Adipocyte (in vitro differentiated cells): ENCODE data around the gene SEC16A.

Source experiments
- DNase-seq: peaks from one replicate; pipeline ENCODE4 v3.0.0-alpha.2; 2015; ENCODE audit warnings: low read depth
- H3K27me3 ChIP-seq: replicated peaks from 2 replicates; pipeline ENCODE4 v1.7.0; 2013; ENCODE audit warnings: mild to moderate bottlenecking, low read length, moderate library complexity; ENCODE audit not compliant: control insufficient read depth, insufficient read depth
- H3K36me3 ChIP-seq: 2 replicates; pipeline ENCODE4 v1.7.0; 2013; ENCODE audit warnings: low read length, mild to moderate bottlenecking, moderate library complexity; ENCODE audit not compliant: control insufficient read depth, insufficient read depth, severe bottlenecking
- H3K4me1 ChIP-seq: 2 replicates; pipeline ENCODE4 v1.7.0; 2013; ENCODE audit warnings: mild to moderate bottlenecking, low read length, moderate library complexity; ENCODE audit not compliant: control insufficient read depth, insufficient read depth
- H3K4me3 ChIP-seq: 2 replicates; pipeline ENCODE4 v1.7.0; 2013; ENCODE audit warnings: mild to moderate bottlenecking, low read length, moderate library complexity
- H3K9ac ChIP-seq: 2 replicates; pipeline ENCODE4 v1.7.0; 2013; ENCODE audit warnings: mild to moderate bottlenecking, low read length, moderate library complexity
- H3K9me3 ChIP-seq: 2 replicates; pipeline ENCODE4 v1.7.0; 2013; ENCODE audit warnings: mild to moderate bottlenecking, low read length, moderate library complexity; ENCODE audit not compliant: control insufficient read depth

SEC16A gene

GRCh38 chr9:136507221-136507991 lies 24.6 kb upstream of the SEC16A start:
- Histone ChIP-seq H3K4me3 (no peak overlapping the region), H3K9me3 (no peaks in the 10 kb centered on the region), H3K27me3 (no peaks in the 10 kb centered on the region), H3K4me1 (no peaks in the 10 kb centered on the region), H3K9ac (no peak overlapping the region), H3K36me3 (peaks cover 81% of the 10 kb centered on the region)
- DNase-seq = no peak

- Histone ChIP-seq H3K4me3 (no peak overlapping the region), H3K9me3 (no peaks in the 10 kb centered on the region), H3K4me1 (no peaks in the 10 kb centered on the region), H3K27me3 (no peaks in the 10 kb centered on the region), H3K9ac (no peak overlapping the region), H3K36me3 (peaks cover 77% of the 10 kb centered on the region)
- DNase-seq = no peak
Observed at GRCh38 chr9:136506425-136506824, 23.6 kb upstream of the SEC16A start.

- H3K9ac ChIP-seq = no peak overlapping the region
- no peak overlapping the region for H3K4me3 ChIP-seq
- no peaks in the 10 kb centered on the region for H3K9me3 ChIP-seq
- peaks cover 78% of the 10 kb centered on the region for H3K36me3 ChIP-seq
- no peaks in the 10 kb centered on the region for H3K27me3 ChIP-seq
- no peaks in the 10 kb centered on the region for H3K4me1 ChIP-seq
- no peak for DNase-seq
Observed at GRCh38 chr9:136505406-136506403, 22.9 kb upstream of the SEC16A start.

GRCh38 chr9:136504512-136505348 lies 21.9 kb upstream of the SEC16A start:
- DNase-seq = no peak
- Histone ChIP-seq H3K9me3 (no peaks in the 10 kb centered on the region), H3K4me1 (no peaks in the 10 kb centered on the region), H3K27me3 (no peaks in the 10 kb centered on the region), H3K9ac (no peak overlapping the region), H3K36me3 (peaks cover 81% of the 10 kb centered on the region), H3K4me3 (no peak overlapping the region)

- no peaks in the 10 kb centered on the region for H3K4me1 ChIP-seq
- peaks cover 81% of the 10 kb centered on the region for H3K36me3 ChIP-seq
- no peaks in the 10 kb centered on the region for H3K9me3 ChIP-seq
- no peak overlapping the region for H3K4me3 ChIP-seq
- DNase-seq = no peak
- H3K9ac ChIP-seq = no peak overlapping the region
- no peaks in the 10 kb centered on the region for H3K27me3 ChIP-seq
Observed at GRCh38 chr9:136502940-136503550, 20.2 kb upstream of the SEC16A start.

GRCh38 chr9:136502196-136502595 lies 19.4 kb upstream of the SEC16A start:
- H3K4me3 ChIP-seq = no peak overlapping the region
- H3K36me3 ChIP-seq = peaks cover 76% of the 10 kb centered on the region

GRCh38 chr9:136501686-136502085 lies 18.8 kb upstream of the SEC16A start:
- Histone ChIP-seq H3K9me3 (no peaks in the 10 kb centered on the region), H3K27me3 (no peaks in the 10 kb centered on the region), H3K4me1 (no peaks in the 10 kb centered on the region), H3K4me3 (no peak overlapping the region), H3K9ac (no peak overlapping the region), H3K36me3 (peaks cover 77% of the 10 kb centered on the region)
- no peak for DNase-seq

More at GRCh38 chr9:136502196-136502595, 19.4 kb upstream of the SEC16A start:
- H3K27me3 ChIP-seq = no peaks in the 10 kb centered on the region
- H3K9ac ChIP-seq = no peak overlapping the region
- no peak for DNase-seq
- no peaks in the 10 kb centered on the region for H3K4me1 ChIP-seq
- no peaks in the 10 kb centered on the region for H3K9me3 ChIP-seq

GRCh38 chr9:136499935-136500910 lies 17.4 kb upstream of the SEC16A start:
- Histone ChIP-seq H3K9ac (no peak overlapping the region), H3K27me3 (no peaks in the 10 kb centered on the region), H3K36me3 (peaks cover 74% of the 10 kb centered on the region), H3K9me3 (no peaks in the 10 kb centered on the region), H3K4me3 (no peak overlapping the region), H3K4me1 (no peaks in the 10 kb centered on the region)
- DNase-seq = no peak

- no peak for DNase-seq
- Histone ChIP-seq H3K9me3 (no peaks in the 10 kb centered on the region), H3K9ac (no peak overlapping the region), H3K36me3 (peaks cover 65% of the 10 kb centered on the region), H3K27me3 (no peaks in the 10 kb centered on the region), H3K4me1 (no peaks in the 10 kb centered on the region), H3K4me3 (no peak overlapping the region)
Observed at GRCh38 chr9:136499071-136499934, 16.5 kb upstream of the SEC16A start.
